K562 (cell line): ENCODE measurements around the gene RARA. TPM values are rescaled to one million over a fixed set of nuclear protein-coding genes. Genes with fewer than 3 reads are reported as not detected.

Experiments used
- CBX1 ChIP-seq: sonication (generic); IDR thresholded peaks from 2 replicates; pipeline ENCODE4 v1.6.1; 2016; ENCODE audit warnings: antibody characterized with exemption, low read depth, mild to moderate bottlenecking
- GABPB2 ChIP-seq: fragments of 250-450 bp; sonication (Bioruptor Pico); conservative IDR thresholded peaks from 2 replicates; pipeline ENCODE4 v1.5.1; 2021; ENCODE audit warnings: mild to moderate bottlenecking
- GTF3C2 ChIP-seq: IDR thresholded peaks from 3 replicates; pipeline ENCODE4 v1.6.1; 2011; ENCODE audit warnings: borderline replicate concordance, mild to moderate bottlenecking, moderate library complexity; ENCODE audit not compliant: insufficient read length; ENCODE audit errors: extremely low read depth
- HSF4 ChIP-seq: fragments of 250-450 bp; sonication (Bioruptor Pico); IDR thresholded peaks from 2 replicates; pipeline ENCODE4 v2.1.2; 2022; ENCODE audit warnings: mild to moderate bottlenecking, moderate library complexity, borderline replicate concordance
- MEF2D ChIP-seq: conservative IDR thresholded peaks from 2 replicates; pipeline ENCODE4 v1.6.1; 2016; ENCODE audit warnings: low read depth, missing genetic modification characterization, missing compliant biosample characterization
- MTA2 ChIP-seq: fragments of 450-650 bp; IDR thresholded peaks from 2 replicates; pipeline ENCODE4 v1.6.1; 2016; ENCODE audit warnings: low read depth
- SMARCA5 ChIP-seq: fragments of 450-650 bp; IDR thresholded peaks from 2 replicates; pipeline ENCODE4 v1.6.1; 2016
- XRCC5 ChIP-seq: fragments of 200-400 bp; formaldehyde crosslinking; IDR thresholded peaks from 2 replicates; pipeline ENCODE4 v1.6.1; 2017; ENCODE audit warnings: low read depth, mild to moderate bottlenecking, low read length
- ZBTB40 ChIP-seq, 2 experiments: fragments of 450-650 bp in 1 of 2; sonication (generic) in 1 of 2; formaldehyde crosslinking in 1 of 2; IDR thresholded peaks; 2 replicates each; pipeline versions ENCODE4 v1.7.1 to v1.9.0; 2016 to 2022; ENCODE audit warnings: inconsistent platforms in 1 of 2, mild to moderate bottlenecking in 1 of 2, missing genetic modification reagents in 1 of 2
- ZNF23 ChIP-seq: fragments of 250-450 bp; sonication (Bioruptor Pico); IDR thresholded peaks from 2 replicates; pipeline ENCODE4 v1.4.0; 2020; ENCODE audit warnings: mild to moderate bottlenecking
- ZNF518B ChIP-seq: fragments of 250-450 bp; sonication (Bioruptor Pico); IDR thresholded peaks from 2 replicates; pipeline ENCODE4 v1.5.0; 2021; ENCODE audit warnings: mild to moderate bottlenecking, moderate library complexity
- polyA plus RNA-seq, 8 experiments: library from polyadenylated mRNA; depleted of rRNA in 4 of 8; stranded (reverse) in 5 of 8; unstranded in 3 of 8; fragments of >200 nt; fragmentation: Nextera tagmentation in 2 of 8; fragmentation: Illumina TruSeq in 1 of 8; extraction: Ambion mirVana in 2 of 8; extraction: Trizol in 1 of 8; gene quantifications; 2 replicates each; pipeline versions ENCODE4 v1.2.1 to v1.2.3, GENCODE V29; 2011 to 2014; ENCODE audit warnings: inconsistent platforms in 1 of 8, missing spikeins in 1 of 8
- total RNA-seq, 7 experiments: library from RNA; depleted of rRNA in 6 of 7; stranded (reverse); fragments of >200 nt in 6 of 7; fragmentation: Illumina TruSeq in 2 of 7; extraction: Trizol in 2 of 7; gene quantifications; 2 replicates each; pipeline versions ENCODE4 v1.2.1 to v1.2.3, GENCODE V29; 2011 to 2021; ENCODE audit warnings: low replicate concordance in 1 of 7

RARA gene
- total and polyA plus RNA-seq, 9 of the 15 experiments (the other 6 are each of a cell fraction or from before 2014, with no cell fraction given), result 0.10 to 28.0 (median 7.9) TPM

- TF ChIP-seq ZBTB40 (IDR thresholded peaks at IDR 0.05), result peak; percentile 79
- no peak for TF ChIP-seq ZBTB40 (CRISPR knock-in tag; IDR thresholded peaks at IDR 0.05)
- no peak for TF ChIP-seq MTA2
- no peak for TF ChIP-seq CBX1
- no peak for TF ChIP-seq GABPB2
- no peak for TF ChIP-seq ZNF23 (CRISPR knock-in tag)
- no peak for TF ChIP-seq SMARCA5
- TF ChIP-seq ZNF518B (CRISPR knock-in tag), result no peak
- no peak for TF ChIP-seq MEF2D (tag)
- TF ChIP-seq XRCC5, result no peak
- TF ChIP-seq GTF3C2, result no peak
- TF ChIP-seq HSF4 (CRISPR knock-in tag), result no peak
These were observed 32.2 kb downstream of the RARA start (continued) for GRCh38 chr17:40340880-40341807.
